GM21576 (cell line): ENCODE results near the gene HS2ST1.

Source experiments
- ATAC-seq: cut with Tn5 transposase; IDR thresholded peaks from one replicate; pipeline ENCODE4 v1.9.1; 2021; ENCODE audit warnings: mild to moderate bottlenecking, moderate library complexity; ENCODE audit not compliant: unreplicated experiment

The HS2ST1 gene

DNA sequence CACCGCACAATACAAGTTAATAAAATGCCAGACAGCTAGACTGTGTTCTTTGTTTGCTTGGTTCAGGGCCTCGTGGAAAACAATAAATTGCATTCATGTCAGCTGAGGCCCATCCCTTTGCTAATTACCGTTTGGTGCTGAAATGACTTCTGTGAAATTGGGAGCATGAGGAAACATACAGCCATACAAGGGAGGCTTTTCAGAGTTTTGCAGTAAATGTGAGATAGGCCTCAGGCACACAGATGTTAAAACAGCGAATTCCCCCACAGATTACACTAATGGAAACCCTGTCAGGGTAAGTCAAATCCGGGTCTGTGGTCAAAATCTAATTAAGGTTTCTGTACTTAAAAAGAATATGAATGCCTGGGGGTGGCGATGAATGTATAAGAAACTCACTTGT, 240.7 kb downstream of the HS2ST1 start:
- ATAC-seq = no peak

DNA sequence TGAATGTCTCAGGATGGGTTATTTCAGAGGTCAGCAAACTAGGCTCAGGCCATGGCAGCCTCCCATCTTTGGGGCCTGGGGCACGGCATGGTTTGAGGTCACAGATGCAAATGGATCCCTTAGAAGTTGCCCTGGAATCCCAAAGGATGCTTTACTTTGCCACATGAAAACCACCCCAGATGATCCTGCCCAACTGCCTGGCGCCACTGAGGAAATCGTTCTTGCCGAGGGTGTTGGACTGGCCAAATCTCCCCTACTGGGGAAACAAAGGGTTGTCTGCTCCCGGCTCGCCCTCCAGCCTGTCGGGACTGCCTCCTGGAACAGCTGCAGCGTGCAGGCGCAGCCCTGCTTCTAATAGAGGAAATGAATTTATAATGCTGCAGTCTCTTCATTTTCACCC, 241.2 kb downstream of the HS2ST1 start:
- ATAC-seq = no peak

DNA sequence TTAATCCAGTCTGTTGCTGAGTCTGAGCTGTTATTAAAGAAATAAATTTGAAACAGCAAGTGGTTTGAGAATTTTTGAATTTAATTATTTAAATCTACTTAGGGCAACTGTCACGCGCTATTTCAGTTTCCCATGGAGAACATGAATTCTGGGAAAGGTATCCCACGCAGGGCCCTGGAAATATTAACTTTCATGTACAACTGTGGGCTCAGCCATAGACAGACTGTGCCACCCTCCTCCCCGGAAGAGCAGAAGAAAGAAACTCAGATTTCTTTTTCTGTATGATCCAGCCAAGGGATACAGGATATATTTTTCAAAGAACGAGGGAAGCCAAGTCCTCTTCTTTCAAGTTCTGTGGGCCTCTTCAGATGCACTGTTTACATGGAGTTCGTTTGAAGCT, 241.7 kb downstream of the HS2ST1 start:
- no peak for ATAC-seq

DNA sequence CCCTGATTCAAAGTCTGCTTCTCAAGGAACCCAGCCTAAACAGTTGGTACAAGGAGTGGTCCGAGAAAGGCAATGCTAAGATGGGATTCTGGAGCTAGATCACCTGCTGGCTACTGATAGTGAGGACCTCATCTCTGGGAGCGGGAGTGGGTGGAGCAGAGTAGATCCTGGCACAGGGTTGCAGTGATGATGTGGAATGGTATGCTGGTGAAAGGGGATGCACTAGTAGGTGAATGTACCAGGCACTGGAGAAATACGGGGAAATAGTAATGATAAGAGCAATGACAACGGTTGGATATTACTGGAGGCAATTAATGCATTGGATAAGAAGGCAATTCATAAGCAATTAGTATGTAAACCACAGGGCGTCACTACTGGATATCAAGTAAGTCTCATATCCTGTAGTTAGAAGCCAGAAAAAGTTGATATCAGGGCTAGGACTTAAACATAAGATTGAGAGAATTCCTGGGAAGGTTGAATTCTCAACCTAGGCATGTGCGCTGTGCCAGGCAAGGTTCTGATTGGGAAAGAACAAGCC, 245.0 kb downstream of the HS2ST1 start:
- ATAC-seq = no peak
